Measurements from ENCODE around the gene SIGLEC12. TPM values are rescaled to one million over a fixed set of nuclear protein-coding genes. Genes with fewer than 3 reads are reported as not detected.
"Not testable (repeated sequence)": the region's sequence is repeated elsewhere in the genome, so short reads cannot be mapped to it uniquely, and the experiment has no call there.

The SIGLEC12 gene
- total RNA-seq, 1 experiment from 2014 or later = not detected

- no peak for DNase-seq (ENCODE audit: extremely low read depth, low read depth)
Observed at GRCh38 chr19:51524666-51525264, 23.2 kb upstream of the SIGLEC12 start.

- DNase-seq (ENCODE audit: extremely low read depth, low read depth) = no peak
Observed at GRCh38 chr19:51521781-51522180, 20.2 kb upstream of the SIGLEC12 start.

DNA sequence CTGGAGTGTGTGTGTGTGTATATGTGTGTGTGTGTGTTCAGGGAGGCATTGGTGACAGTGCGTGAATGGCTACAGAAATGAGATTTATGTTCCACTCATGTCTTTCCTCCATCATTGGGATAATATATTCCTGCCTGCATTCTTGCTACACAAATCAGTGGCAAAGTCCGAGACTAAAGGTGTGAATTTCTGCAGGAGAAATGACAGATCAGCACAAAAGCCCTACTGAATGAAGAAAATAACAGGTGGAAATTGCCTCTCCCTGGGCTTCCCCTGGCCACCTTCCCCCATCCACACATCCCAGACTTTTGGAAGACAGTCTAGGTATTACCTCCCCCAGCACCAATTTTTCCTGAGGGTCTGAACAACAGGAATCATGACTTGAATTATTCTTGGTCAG, 19.8 kb upstream of the SIGLEC12 start:
- no peak for DNase-seq (ENCODE audit: extremely low read depth, low read depth)

DNA sequence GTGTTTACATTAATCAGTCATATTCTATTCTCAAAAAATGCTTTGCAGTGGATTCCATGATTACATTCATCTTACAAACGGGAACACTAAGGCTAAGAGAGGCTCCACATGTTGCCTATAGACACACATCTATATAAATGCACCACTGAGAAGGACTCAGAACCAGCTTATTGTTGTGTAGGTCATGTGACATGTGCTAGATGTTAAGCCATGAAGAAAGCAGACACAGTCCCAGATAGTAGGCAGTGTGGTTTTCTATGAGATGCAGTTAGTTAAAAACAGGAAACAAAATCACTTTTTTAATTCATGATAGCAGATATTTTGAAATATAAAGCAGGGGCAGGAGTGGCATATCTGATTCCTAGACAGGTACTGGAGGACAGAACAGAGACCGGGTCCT, 19.1 kb upstream of the SIGLEC12 start:
- DNase-seq (ENCODE audit: extremely low read depth, low read depth) = no peak

DNA sequence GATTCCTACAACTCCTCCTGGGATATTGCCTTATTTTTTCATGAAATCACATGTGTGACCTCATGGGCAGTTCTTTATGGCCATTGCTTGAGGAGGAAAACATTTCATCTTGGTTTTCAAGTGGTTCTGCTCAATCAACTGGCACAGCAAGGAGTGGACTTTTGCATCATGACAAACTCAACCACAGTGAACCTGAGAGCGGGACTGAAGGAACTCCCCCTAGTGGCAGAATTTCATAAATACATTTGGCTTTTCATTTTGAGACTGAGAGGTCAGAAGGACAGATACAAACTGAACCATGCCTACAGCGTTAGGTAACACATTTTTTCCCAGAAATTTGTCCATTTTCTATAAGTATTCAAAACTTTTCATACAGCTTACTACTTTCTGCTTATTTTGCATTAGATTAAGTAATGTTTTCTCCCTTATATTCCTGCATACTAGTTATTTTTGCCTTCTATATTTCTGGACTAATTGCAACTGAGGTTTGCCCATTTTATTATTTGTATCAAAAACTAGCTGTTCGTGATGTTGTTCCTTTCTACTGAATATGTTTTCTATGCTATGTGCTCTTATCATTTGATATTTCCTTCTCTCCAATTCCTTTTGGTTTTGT, 13.4 kb upstream of the SIGLEC12 start:
- DNase-seq (ENCODE audit: extremely low read depth, low read depth) = peak; percentile 41

GRCh38 chr19:51513968-51514367, 12.4 kb upstream of the SIGLEC12 start:
- no peak for DNase-seq (ENCODE audit: extremely low read depth, low read depth)

- DNase-seq (ENCODE audit: extremely low read depth, low read depth) = peak; percentile 6
Observed at GRCh38 chr19:51511353-51511752, 9.8 kb upstream of the SIGLEC12 start.

GRCh38 chr19:51509823-51510660, 8.4 kb upstream of the SIGLEC12 start:
- no peak for DNase-seq (ENCODE audit: extremely low read depth, low read depth)

DNA sequence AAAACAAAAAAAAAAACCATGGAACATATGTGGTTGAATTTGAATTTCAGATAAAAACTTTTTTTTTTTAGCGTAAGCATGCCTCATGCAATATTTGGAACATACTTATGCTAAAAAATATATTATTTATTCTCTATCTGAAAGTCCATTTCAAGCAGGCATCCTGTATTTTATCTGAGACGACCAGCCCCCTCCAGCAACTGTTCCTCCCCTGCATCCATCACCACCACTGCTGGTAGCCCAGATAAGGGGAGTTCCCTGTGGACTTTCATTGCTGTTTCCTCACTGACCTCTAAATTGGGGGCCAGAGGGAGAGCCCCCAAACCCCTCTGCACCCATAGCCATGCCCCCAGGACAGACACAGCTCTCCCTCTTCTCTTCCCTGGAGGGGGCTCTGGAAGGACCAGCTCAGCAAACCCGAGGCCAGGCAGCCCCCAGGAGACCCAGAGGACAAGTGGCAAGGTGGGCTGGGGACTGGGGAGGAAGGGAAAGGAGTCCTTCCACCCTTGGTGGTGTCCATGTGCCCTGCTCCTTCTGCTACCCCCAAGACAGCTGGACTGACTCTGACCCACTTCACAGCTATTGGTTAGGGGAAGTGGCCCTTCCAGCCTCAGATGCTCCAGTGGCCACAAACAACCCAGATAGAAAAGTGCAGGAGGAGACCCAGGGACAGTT, 6.6 kb upstream of the SIGLEC12 start:
- DNase-seq (ENCODE audit: extremely low read depth, low read depth) = no peak

GRCh38 chr19:51507640-51508058, 6.0 kb upstream of the SIGLEC12 start:
- no peak for DNase-seq (ENCODE audit: extremely low read depth, low read depth)

- no peak for DNase-seq (ENCODE audit: extremely low read depth, low read depth)
Observed at GRCh38 chr19:51507192-51507591, 5.6 kb upstream of the SIGLEC12 start.

GRCh38 chr19:51505904-51506303, 4.3 kb upstream of the SIGLEC12 start:
- no peak for DNase-seq (ENCODE audit: extremely low read depth, low read depth)

DNA sequence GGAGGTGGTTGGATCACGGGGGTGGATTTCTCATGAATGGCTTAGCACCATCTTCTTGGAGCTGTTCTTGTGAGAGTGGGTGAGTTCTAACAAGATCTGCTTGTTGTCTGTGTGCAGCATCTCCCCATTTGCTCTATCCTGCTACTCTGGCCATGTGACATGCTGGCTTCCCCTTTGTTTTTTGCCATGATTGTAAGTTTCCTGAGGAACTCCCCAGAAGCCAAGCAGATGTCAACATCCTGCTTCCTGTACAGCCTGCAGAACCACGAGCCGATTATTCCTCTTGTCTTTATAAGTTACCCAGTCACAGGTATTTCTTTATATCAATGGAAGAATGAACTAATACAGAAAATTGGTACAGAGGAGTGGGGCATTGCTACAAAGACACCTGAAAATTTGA, 2.3 kb upstream of the SIGLEC12 start:
- no peak for DNase-seq (ENCODE audit: extremely low read depth, low read depth)

- DNase-seq (ENCODE audit: extremely low read depth, low read depth) = no peak
Observed at GRCh38 chr19:51503286-51503817, 1.8 kb upstream of the SIGLEC12 start.

DNA sequence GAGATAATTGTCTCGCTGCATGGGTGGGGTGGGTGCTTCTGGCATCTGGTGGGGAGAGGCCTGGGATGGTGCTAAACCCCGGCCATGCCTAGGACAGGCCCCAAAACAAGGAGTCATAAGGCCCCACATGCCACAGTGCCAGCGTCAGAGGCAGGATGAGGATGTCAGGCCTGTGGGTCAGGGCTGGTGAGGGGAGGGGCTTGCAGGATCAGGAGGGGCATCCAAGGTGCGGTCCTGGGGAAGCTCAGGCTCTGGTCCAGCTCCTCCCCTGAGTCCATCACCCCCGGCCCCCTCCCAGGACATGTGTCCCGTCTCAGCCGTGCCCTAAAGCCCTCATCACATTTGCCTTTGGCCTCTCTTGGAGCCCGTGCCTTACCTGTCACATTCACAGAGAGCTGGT, 669 bp downstream of the SIGLEC12 start:
- DNase-seq (ENCODE audit: extremely low read depth, low read depth) = not testable (repeated sequence)

DNA sequence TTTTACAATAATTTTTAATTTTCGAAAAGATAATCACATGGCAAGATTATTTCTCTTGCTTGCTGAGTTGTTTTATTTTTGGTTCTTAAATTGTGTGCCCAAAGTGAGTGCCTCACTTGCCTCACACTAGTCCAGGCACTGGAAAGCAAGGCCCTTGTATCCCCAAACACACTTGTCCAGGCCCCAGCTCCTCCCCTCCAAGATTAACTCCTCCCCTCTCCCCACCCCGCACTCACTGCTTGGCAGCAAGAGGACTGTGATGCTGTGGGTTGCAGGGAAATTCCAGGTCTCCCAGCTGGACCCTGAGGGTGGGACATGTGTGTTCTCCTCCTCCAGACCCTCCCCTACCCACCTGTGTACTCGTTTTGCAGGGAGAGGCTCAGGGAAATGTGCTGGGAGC, 3.9 kb downstream of the SIGLEC12 start:
- DNase-seq (ENCODE audit: extremely low read depth, low read depth) = no peak

- DNase-seq (ENCODE audit: extremely low read depth, low read depth) = no peak
Observed at GRCh38 chr19:51493776-51494175, 7.8 kb downstream of the SIGLEC12 start.

DNA sequence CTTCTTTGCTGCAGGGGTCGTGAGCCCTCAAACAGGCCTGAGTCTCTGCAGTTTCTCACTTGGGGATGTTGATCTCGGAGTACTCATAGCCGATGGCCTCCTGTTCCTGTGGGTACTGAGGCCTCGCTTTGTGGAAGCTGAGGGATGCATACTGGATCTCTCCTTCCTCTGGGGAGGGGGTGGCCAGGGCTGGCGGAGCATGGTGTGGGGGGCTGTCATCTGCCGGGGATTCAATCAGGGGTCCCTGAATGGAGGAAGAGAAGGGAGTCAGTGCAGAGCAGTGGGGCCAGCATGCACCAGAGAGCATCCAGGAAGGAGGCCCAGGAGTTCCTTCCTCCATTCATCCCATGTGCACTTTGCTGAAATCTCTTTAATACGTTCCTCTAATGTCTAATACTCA, 10.0 kb downstream of the SIGLEC12 start:
- no peak for DNase-seq (ENCODE audit: extremely low read depth, low read depth)

- DNase-seq (ENCODE audit: extremely low read depth, low read depth) = no peak
Observed at GRCh38 chr19:51490676-51491075, 10.9 kb downstream of the SIGLEC12 start.

GRCh38 chr19:51489113-51489512, 12.5 kb downstream of the SIGLEC12 start:
- DNase-seq (ENCODE audit: extremely low read depth, low read depth) = no peak

GRCh38 chr19:51488491-51488890, 13.1 kb downstream of the SIGLEC12 start:
- DNase-seq (ENCODE audit: extremely low read depth, low read depth) = no peak
